IPS-18c (cell line): ENCODE measurements around the gene OCRL.
"Not testable (repeated sequence)": the region's sequence is repeated elsewhere in the genome, so short reads cannot be mapped to it uniquely, and the experiment has no call there.

ENCODE experiments used
- H3K4me3 ChIP-seq: 2 replicates; pipeline ENCODE4 v1.7.0; 2013; ENCODE audit warnings: low read depth, mild to moderate bottlenecking, low read length, moderate library complexity; ENCODE audit not compliant: insufficient read depth
- H3K9me3 ChIP-seq: one replicate; pipeline ENCODE4 v1.6.1; 2013; ENCODE audit warnings: mild to moderate bottlenecking, low read length, moderate library complexity; ENCODE audit not compliant: control insufficient read depth, insufficient read depth

Gene OCRL

GRCh38 chrX:129568349-129568748 lies 28.3 kb downstream of the OCRL start:
- Histone ChIP-seq H3K9me3 (no peaks in the 10 kb centered on the region), H3K4me3 (no peak overlapping the region)

GRCh38 chrX:129572422-129572821 lies 32.4 kb downstream of the OCRL start:
- Histone ChIP-seq H3K9me3 (no peaks in the 10 kb centered on the region), H3K4me3 (no peak overlapping the region)

GRCh38 chrX:129573652-129574051 lies 33.6 kb downstream of the OCRL start:
- not testable (repeated sequence) for H3K4me3 ChIP-seq, H3K9me3 ChIP-seq

GRCh38 chrX:129574214-129574613 lies 34.2 kb downstream of the OCRL start:
- Histone ChIP-seq H3K4me3 (no peak overlapping the region), H3K9me3 (no peaks in the 10 kb centered on the region)

GRCh38 chrX:129576539-129576938 lies 36.5 kb downstream of the OCRL start:
- no peaks in the 10 kb centered on the region for H3K9me3 ChIP-seq
- H3K4me3 ChIP-seq, result no peak overlapping the region

GRCh38 chrX:129577473-129577872 lies 37.4 kb downstream of the OCRL start:
- H3K4me3 ChIP-seq, result no peak overlapping the region

GRCh38 chrX:129577877-129578276 lies 37.8 kb downstream of the OCRL start:
- H3K4me3 ChIP-seq, result no peak overlapping the region
- H3K9me3 ChIP-seq, result peaks cover 2% of the 10 kb centered on the region

More at GRCh38 chrX:129577473-129577872, 37.4 kb downstream of the OCRL start:
- peaks cover 2% of the 10 kb centered on the region for H3K9me3 ChIP-seq

GRCh38 chrX:129581904-129582303 lies 41.8 kb downstream of the OCRL start:
- no peak overlapping the region for H3K4me3 ChIP-seq
- peaks cover 2% of the 10 kb centered on the region for H3K9me3 ChIP-seq

GRCh38 chrX:129585167-129585566 lies 45.1 kb downstream of the OCRL start:
- peaks cover 6% of the 10 kb centered on the region for H3K9me3 ChIP-seq
- H3K4me3 ChIP-seq, result no peak overlapping the region

- peaks cover 6% of the 10 kb centered on the region for H3K9me3 ChIP-seq
- H3K4me3 ChIP-seq, result no peak overlapping the region
Measured at GRCh38 chrX:129585691-129586090, 45.6 kb downstream of the OCRL start.

- peaks cover 6% of the 10 kb centered on the region for H3K9me3 ChIP-seq
- no peak overlapping the region for H3K4me3 ChIP-seq
Measured at GRCh38 chrX:129586446-129586845, 46.4 kb downstream of the OCRL start.

- no peak overlapping the region for H3K4me3 ChIP-seq
- peaks cover 13% of the 10 kb centered on the region for H3K9me3 ChIP-seq
Measured at GRCh38 chrX:129590596-129590995, 50.5 kb downstream of the OCRL start.

- Histone ChIP-seq H3K9me3 (peaks cover 16% of the 10 kb centered on the region), H3K4me3 (no peak overlapping the region)
Measured at GRCh38 chrX:129593137-129593536, 53.1 kb downstream of the OCRL start.

- Histone ChIP-seq H3K9me3 (peaks cover 18% of the 10 kb centered on the region), H3K4me3 (no peak overlapping the region)
Measured at GRCh38 chrX:129594781-129595180, 54.7 kb downstream of the OCRL start.

GRCh38 chrX:129596077-129596476 lies 56.0 kb downstream of the OCRL start:
- Histone ChIP-seq H3K4me3 (no peak overlapping the region), H3K9me3 (peaks cover 16% of the 10 kb centered on the region)

GRCh38 chrX:129597905-129598304 lies 57.8 kb downstream of the OCRL start:
- no peak overlapping the region for H3K4me3 ChIP-seq
- H3K9me3 ChIP-seq, result peaks cover 20% of the 10 kb centered on the region

- H3K9me3 ChIP-seq, result peaks cover 16% of the 10 kb centered on the region
- H3K4me3 ChIP-seq, result no peak overlapping the region
Measured at GRCh38 chrX:129599499-129599898, 59.4 kb downstream of the OCRL start.

- peaks cover 13% of the 10 kb centered on the region for H3K9me3 ChIP-seq
- no peak overlapping the region for H3K4me3 ChIP-seq
Measured at GRCh38 chrX:129599996-129600395, 59.9 kb downstream of the OCRL start.

- Histone ChIP-seq H3K9me3 (peaks cover 9% of the 10 kb centered on the region), H3K4me3 (no peak overlapping the region)
Measured at GRCh38 chrX:129600981-129601424, 60.9 kb downstream of the OCRL start.
